Measurements from ENCODE around the gene CGB5. TPM values are rescaled to one million over a fixed set of nuclear protein-coding genes. Genes with fewer than 3 reads are reported as not detected.

CGB5 gene
- total RNA-seq, 1 donor from 2014 or later: not detected

DNA sequence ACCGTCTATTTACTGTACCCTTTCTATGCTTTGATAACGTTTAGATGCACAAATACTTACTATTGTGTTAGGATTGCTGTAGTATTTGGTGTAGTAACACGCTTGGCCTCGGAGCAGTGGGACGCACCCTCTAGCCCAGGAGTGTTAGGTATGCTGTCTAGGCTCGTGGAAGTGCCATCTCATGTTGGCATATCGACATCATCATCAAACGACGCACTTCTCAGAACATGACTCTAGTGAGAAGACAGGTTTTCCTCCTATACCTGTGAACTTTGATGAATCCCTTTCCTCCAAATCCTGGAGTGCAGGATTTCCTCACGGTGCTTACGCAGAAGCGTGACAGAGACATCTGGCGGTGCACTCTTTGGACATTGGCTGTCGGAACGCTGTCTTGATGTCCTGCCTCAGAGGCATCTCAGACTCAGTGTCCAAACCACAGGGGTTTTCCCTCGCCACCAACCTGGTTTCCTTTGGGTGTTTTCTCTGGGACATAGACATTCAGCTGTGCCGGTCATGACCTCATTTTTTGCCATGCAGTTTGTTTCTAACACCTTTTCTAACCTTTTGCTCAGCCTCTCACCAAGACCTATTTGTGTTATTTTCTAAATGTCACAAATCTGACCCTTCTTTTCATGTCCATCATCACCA is 47.9 kb downstream of the CGB5 start:
- peaks cover 4% of the 10 kb centered on the region for H3K27me3 Mint-ChIP-seq (ENCODE audit: unreplicated experiment)
- no peak overlapping the region for H3K27ac Mint-ChIP-seq (ENCODE audit: unreplicated experiment)
- H3K4me1 Mint-ChIP-seq (ENCODE audit: low read depth, unreplicated experiment): peaks cover 9% of the 10 kb centered on the region
- TF ChIP-seq, protein P1, sequence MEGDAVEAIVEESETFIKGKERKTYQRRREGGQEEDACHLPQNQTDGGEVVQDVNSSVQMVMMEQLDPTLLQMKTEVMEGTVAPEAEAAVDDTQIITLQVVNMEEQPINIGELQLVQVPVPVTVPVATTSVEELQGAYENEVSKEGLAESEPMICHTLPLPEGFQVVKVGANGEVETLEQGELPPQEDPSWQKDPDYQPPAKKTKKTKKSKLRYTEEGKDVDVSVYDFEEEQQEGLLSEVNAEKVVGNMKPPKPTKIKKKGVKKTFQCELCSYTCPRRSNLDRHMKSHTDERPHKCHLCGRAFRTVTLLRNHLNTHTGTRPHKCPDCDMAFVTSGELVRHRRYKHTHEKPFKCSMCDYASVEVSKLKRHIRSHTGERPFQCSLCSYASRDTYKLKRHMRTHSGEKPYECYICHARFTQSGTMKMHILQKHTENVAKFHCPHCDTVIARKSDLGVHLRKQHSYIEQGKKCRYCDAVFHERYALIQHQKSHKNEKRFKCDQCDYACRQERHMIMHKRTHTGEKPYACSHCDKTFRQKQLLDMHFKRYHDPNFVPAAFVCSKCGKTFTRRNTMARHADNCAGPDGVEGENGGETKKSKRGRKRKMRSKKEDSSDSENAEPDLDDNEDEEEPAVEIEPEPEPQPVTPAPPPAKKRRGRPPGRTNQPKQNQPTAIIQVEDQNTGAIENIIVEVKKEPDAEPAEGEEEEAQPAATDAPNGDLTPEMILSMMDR (IDR thresholded peaks at IDR 0.05; ENCODE audit: partially characterized antibody, unreplicated experiment): no peak
- H3K4me3 Mint-ChIP-seq (ENCODE audit: unreplicated experiment): no peak overlapping the region
- peaks cover 9% of the 10 kb centered on the region for H3K9me3 Mint-ChIP-seq (ENCODE audit: unreplicated experiment)
- H3K36me3 Mint-ChIP-seq (ENCODE audit: unreplicated experiment): peaks cover 3% of the 10 kb centered on the region
- no peak for DNase-seq

GRCh38 chr19:49092686-49093085 is 49.0 kb downstream of the CGB5 start:
- TF ChIP-seq, protein P1 (IDR thresholded peaks at IDR 0.05; ENCODE audit: partially characterized antibody, unreplicated experiment): no peak
- no peak for DNase-seq
- Mint-ChIP-seq H3K27ac (ENCODE audit: unreplicated experiment) (no peak overlapping the region), H3K4me1 (ENCODE audit: low read depth, unreplicated experiment) (peaks cover 4% of the 10 kb centered on the region), H3K36me3 (ENCODE audit: unreplicated experiment) (peaks cover 3% of the 10 kb centered on the region), H3K4me3 (ENCODE audit: unreplicated experiment) (no peak overlapping the region), H3K27me3 (ENCODE audit: unreplicated experiment) (peaks cover 4% of the 10 kb centered on the region), H3K9me3 (ENCODE audit: unreplicated experiment) (peaks cover 4% of the 10 kb centered on the region)

Small RNA genes lying within 50 kb of the gene (microRNA-seq; reads per million reads assigned to microRNA genes)
- 1.4 reads per million, percentile 3 among the genes with 10 or more reads in this experiment for gene MIR6798 (ENCODE audit: unreplicated experiment)

Other genes with a start within 250 kb of the CGB5 start
- gene BCAT2, start 232.8 kb upstream of the CGB5 start, total RNA-seq (ENCODE audit: unreplicated experiment): 22.3 TPM
- 1.0 TPM for gene HSD17B14, start 207.4 kb upstream of the CGB5 start, total RNA-seq (ENCODE audit: unreplicated experiment)
- gene PLEKHA4, start 175.2 kb upstream of the CGB5 start, total RNA-seq (ENCODE audit: unreplicated experiment): 9.4 TPM
- 106 TPM for gene PPP1R15A, start 171.4 kb upstream of the CGB5 start, total RNA-seq (ENCODE audit: unreplicated experiment)
- not detected for gene TULP2, start 145.1 kb upstream of the CGB5 start, total RNA-seq (ENCODE audit: unreplicated experiment)
- 115 TPM for gene NUCB1, start 143.5 kb upstream of the CGB5 start, total RNA-seq (ENCODE audit: unreplicated experiment)
- gene DHDH, start 110.1 kb upstream of the CGB5 start, total RNA-seq (ENCODE audit: unreplicated experiment): not detected
- gene BAX, start 89.0 kb upstream of the CGB5 start, total RNA-seq (ENCODE audit: unreplicated experiment): 87.7 TPM
- gene FTL, start 78.5 kb upstream of the CGB5 start, total RNA-seq (ENCODE audit: unreplicated experiment): 875 TPM
- 69.0 TPM for gene GYS1, start 50.5 kb upstream of the CGB5 start, total RNA-seq (ENCODE audit: unreplicated experiment)
- 60.9 TPM for gene RUVBL2, start 50.0 kb upstream of the CGB5 start, total RNA-seq (ENCODE audit: unreplicated experiment)
- gene LHB, start 26.8 kb upstream of the CGB5 start, total RNA-seq (ENCODE audit: unreplicated experiment): not detected
- gene CGB3, start 19.5 kb upstream of the CGB5 start, total RNA-seq (ENCODE audit: unreplicated experiment): not detected
- not detected for gene CGB2, start 12.0 kb upstream of the CGB5 start, total RNA-seq (ENCODE audit: unreplicated experiment)
- not detected for gene CGB1, start 7.0 kb upstream of the CGB5 start, total RNA-seq (ENCODE audit: unreplicated experiment)
- gene CGB8, start 5.3 kb downstream of the CGB5 start, total RNA-seq (ENCODE audit: unreplicated experiment): not detected
- not detected for gene CGB7, start 13.9 kb downstream of the CGB5 start, total RNA-seq (ENCODE audit: unreplicated experiment)
- not detected for gene NTF4, start 21.0 kb downstream of the CGB5 start, total RNA-seq (ENCODE audit: unreplicated experiment)
- not detected for gene KCNA7, start 28.9 kb downstream of the CGB5 start, total RNA-seq (ENCODE audit: unreplicated experiment)
- gene SNRNP70, start 41.6 kb downstream of the CGB5 start, total RNA-seq (ENCODE audit: unreplicated experiment): 300 TPM
- 32.6 TPM for gene LIN7B, start 70.5 kb downstream of the CGB5 start, total RNA-seq (ENCODE audit: unreplicated experiment)
- gene C19orf73, start 75.3 kb downstream of the CGB5 start, total RNA-seq (ENCODE audit: unreplicated experiment): 3.2 TPM
- gene PPFIA3, start 75.7 kb downstream of the CGB5 start, total RNA-seq (ENCODE audit: unreplicated experiment): 104 TPM
- gene HRC, start 111.5 kb downstream of the CGB5 start, total RNA-seq (ENCODE audit: unreplicated experiment): 26.6 TPM
- gene TRPM4, start 113.9 kb downstream of the CGB5 start, total RNA-seq (ENCODE audit: unreplicated experiment): 54.1 TPM

All from glutamatergic neuron (in vitro differentiated cells).